ENCODE measurements around the gene HECTD3.
"Not testable (repeated sequence)": the region's sequence is repeated elsewhere in the genome, so short reads cannot be mapped to it uniquely, and the experiment has no call there.

HECTD3 gene

DNA sequence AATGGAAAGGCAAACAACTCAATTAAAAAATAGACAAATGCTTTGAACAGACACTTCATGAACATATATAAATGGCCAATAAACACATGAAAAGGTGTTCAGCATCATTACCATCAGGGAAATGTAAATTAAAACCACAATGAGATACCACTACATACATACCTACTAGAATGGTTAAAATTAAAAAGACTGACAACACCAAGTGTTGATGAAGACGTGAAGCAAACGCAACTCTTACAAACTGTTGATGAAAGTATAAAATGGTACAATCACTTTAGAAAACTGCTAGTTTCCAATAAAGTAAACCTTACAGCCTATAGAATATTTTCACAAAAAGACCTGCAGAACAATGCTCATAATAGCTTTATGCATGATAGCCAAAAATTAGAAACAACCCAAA, 34.9 kb downstream of the HECTD3 start:
- Histone ChIP-seq H3K4me3 (ENCODE audit: low read depth, low read length) (no peak overlapping the region), H3K4me1 (ENCODE audit: control insufficient read depth, insufficient read depth, low read length) (no peaks in the 10 kb centered on the region), H3K9ac (ENCODE audit: low read length) (no peak overlapping the region), H3K27ac (ENCODE audit: low read depth, low read length) (no peak overlapping the region), H3K27me3 (ENCODE audit: control insufficient read depth, insufficient read depth, low read length) (no peaks in the 10 kb centered on the region), H3K36me3 (ENCODE audit: control insufficient read depth, insufficient read depth, low read length) (peaks cover 49% of the 10 kb centered on the region), H3K9me3 (ENCODE audit: control insufficient read depth, insufficient read depth, low read depth, low read length) (no peaks in the 10 kb centered on the region)

GRCh38 chr1:44973645-44974044, 37.5 kb downstream of the HECTD3 start:
- peaks cover 33% of the 10 kb centered on the region for H3K36me3 ChIP-seq (ENCODE audit: control insufficient read depth, insufficient read depth, low read length)
- no peak overlapping the region for H3K27ac ChIP-seq (ENCODE audit: low read depth, low read length)
- no peak overlapping the region for H3K9ac ChIP-seq (ENCODE audit: low read length)
- H3K4me3 ChIP-seq (ENCODE audit: low read depth, low read length) = no peak overlapping the region
- H3K4me1 ChIP-seq (ENCODE audit: control insufficient read depth, insufficient read depth, low read length) = no peaks in the 10 kb centered on the region
- no peaks in the 10 kb centered on the region for H3K27me3 ChIP-seq (ENCODE audit: control insufficient read depth, insufficient read depth, low read length)
- no peaks in the 10 kb centered on the region for H3K9me3 ChIP-seq (ENCODE audit: control insufficient read depth, insufficient read depth, low read depth, low read length)

GRCh38 chr1:44970317-44970716, 40.8 kb downstream of the HECTD3 start:
- no peak overlapping the region for H3K4me3 ChIP-seq (ENCODE audit: low read depth, low read length)
- H3K27me3 ChIP-seq (ENCODE audit: control insufficient read depth, insufficient read depth, low read length) = no peaks in the 10 kb centered on the region
- H3K4me1 ChIP-seq (ENCODE audit: control insufficient read depth, insufficient read depth, low read length) = no peaks in the 10 kb centered on the region
- no peak overlapping the region for H3K9ac ChIP-seq (ENCODE audit: low read length)
- H3K36me3 ChIP-seq (ENCODE audit: control insufficient read depth, insufficient read depth, low read length) = peaks cover under 1% of the 10 kb centered on the region; the same call in 1 of the 2 replicates
- H3K27ac ChIP-seq (ENCODE audit: low read depth, low read length) = no peak overlapping the region
- no peaks in the 10 kb centered on the region for H3K9me3 ChIP-seq (ENCODE audit: control insufficient read depth, insufficient read depth, low read depth, low read length)

GRCh38 chr1:44964396-44964795, 46.7 kb downstream of the HECTD3 start:
- no peak overlapping the region for H3K27ac ChIP-seq (ENCODE audit: low read depth, low read length)
- H3K36me3 ChIP-seq (ENCODE audit: control insufficient read depth, insufficient read depth, low read length) = no peaks in the 10 kb centered on the region
- H3K4me1 ChIP-seq (ENCODE audit: control insufficient read depth, insufficient read depth, low read length) = no peaks in the 10 kb centered on the region

DNA sequence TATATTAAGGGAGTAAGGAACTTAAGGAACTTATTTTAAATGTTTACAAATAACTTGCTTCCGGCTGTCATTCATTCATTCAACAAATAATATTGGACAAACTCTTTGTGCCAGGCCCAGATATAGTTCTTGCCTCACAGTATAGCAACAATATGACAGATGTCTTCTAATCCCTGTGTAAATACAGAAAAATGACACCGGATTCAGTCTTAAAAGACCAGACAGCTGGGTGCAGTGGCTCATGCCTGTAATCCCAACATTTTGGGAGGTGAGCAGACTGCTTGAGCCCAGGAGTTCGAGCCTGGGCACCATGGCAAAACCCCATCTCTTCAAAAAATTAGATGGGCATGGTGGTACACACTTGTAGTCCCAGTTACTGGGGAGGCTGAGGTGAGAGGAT, 48.4 kb downstream of the HECTD3 start:
- Histone ChIP-seq H3K36me3 (ENCODE audit: control insufficient read depth, insufficient read depth, low read length) (no peaks in the 10 kb centered on the region; the same call in 1 of the 2 replicates), H3K4me3 (ENCODE audit: low read depth, low read length) (no peak overlapping the region), H3K9me3 (ENCODE audit: control insufficient read depth, insufficient read depth, low read depth, low read length) (no peaks in the 10 kb centered on the region), H3K4me1 (ENCODE audit: control insufficient read depth, insufficient read depth, low read length) (no peaks in the 10 kb centered on the region), H3K9ac (ENCODE audit: low read length) (no peak overlapping the region), H3K27me3 (ENCODE audit: control insufficient read depth, insufficient read depth, low read length) (no peaks in the 10 kb centered on the region), H3K27ac (ENCODE audit: low read depth, low read length) (no peak overlapping the region)

More at GRCh38 chr1:44964396-44964795, 46.7 kb downstream of the HECTD3 start:
- no peaks in the 10 kb centered on the region for H3K27me3 ChIP-seq (ENCODE audit: control insufficient read depth, insufficient read depth, low read length)
- no peak overlapping the region for H3K4me3 ChIP-seq (ENCODE audit: low read depth, low read length)
- no peak overlapping the region for H3K9ac ChIP-seq (ENCODE audit: low read length)
- H3K9me3 ChIP-seq (ENCODE audit: control insufficient read depth, insufficient read depth, low read depth, low read length) = no peaks in the 10 kb centered on the region

GRCh38 chr1:44962022-44962421, 49.1 kb downstream of the HECTD3 start:
- H3K36me3 ChIP-seq (ENCODE audit: control insufficient read depth, insufficient read depth, low read length); H3K27me3 ChIP-seq (ENCODE audit: control insufficient read depth, insufficient read depth, low read length); H3K27ac ChIP-seq (ENCODE audit: low read depth, low read length); H3K4me3 ChIP-seq (ENCODE audit: low read depth, low read length); H3K9ac ChIP-seq (ENCODE audit: low read length); H3K9me3 ChIP-seq (ENCODE audit: control insufficient read depth, insufficient read depth, low read depth, low read length); H3K4me1 ChIP-seq (ENCODE audit: control insufficient read depth, insufficient read depth, low read length): not testable (repeated sequence)

- not testable (repeated sequence) for H3K9me3 ChIP-seq (ENCODE audit: control insufficient read depth, insufficient read depth, low read depth, low read length); H3K4me3 ChIP-seq (ENCODE audit: low read depth, low read length); H3K4me1 ChIP-seq (ENCODE audit: control insufficient read depth, insufficient read depth, low read length); H3K27ac ChIP-seq (ENCODE audit: low read depth, low read length); H3K36me3 ChIP-seq (ENCODE audit: control insufficient read depth, insufficient read depth, low read length); H3K9ac ChIP-seq (ENCODE audit: low read length); H3K27me3 ChIP-seq (ENCODE audit: control insufficient read depth, insufficient read depth, low read length)
These were observed 53.6 kb downstream of the HECTD3 start for GRCh38 chr1:44957566-44957965.

DNA sequence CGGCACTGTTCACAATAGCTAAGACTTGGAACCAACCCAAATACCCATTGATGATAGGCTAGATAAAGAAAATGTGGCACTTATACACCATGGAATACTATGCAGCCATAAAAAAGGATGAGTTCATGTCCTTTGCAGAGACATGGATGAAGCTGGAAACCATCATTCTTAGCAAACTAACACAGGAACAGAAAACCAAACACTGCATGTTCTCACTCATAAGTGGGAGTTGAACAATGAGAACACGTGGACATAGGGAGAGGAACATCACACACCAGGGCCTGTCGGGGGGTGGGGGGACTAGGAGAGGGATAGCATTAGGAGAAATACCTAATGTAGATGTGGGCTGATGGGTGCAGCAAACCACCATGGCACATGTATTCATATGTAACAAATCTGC, 55.0 kb downstream of the HECTD3 start:
- not testable (repeated sequence) for H3K36me3 ChIP-seq (ENCODE audit: control insufficient read depth, insufficient read depth, low read length); H3K9ac ChIP-seq (ENCODE audit: low read length); H3K27me3 ChIP-seq (ENCODE audit: control insufficient read depth, insufficient read depth, low read length); H3K4me1 ChIP-seq (ENCODE audit: control insufficient read depth, insufficient read depth, low read length); H3K4me3 ChIP-seq (ENCODE audit: low read depth, low read length); H3K27ac ChIP-seq (ENCODE audit: low read depth, low read length); H3K9me3 ChIP-seq (ENCODE audit: control insufficient read depth, insufficient read depth, low read depth, low read length)

Data from HUES6 (cell line).